ENCODE measurements around the gene SMARCD3.

SMARCD3 gene

DNA sequence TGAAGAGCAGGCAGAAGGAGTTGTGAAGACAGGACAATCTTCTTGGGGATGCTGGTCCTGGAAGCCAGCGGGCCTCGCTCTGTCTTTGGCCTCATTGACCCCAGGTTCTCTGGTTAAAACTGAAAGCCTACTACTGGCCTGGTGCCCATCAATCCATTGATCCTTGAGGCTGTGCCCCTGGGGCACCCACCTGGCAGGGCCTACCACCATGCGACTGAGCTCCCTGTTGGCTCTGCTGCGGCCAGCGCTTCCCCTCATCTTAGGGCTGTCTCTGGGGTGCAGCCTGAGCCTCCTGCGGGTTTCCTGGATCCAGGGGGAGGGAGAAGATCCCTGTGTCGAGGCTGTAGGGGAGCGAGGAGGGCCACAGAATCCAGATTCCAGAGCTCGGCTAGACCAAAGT lies 14.7 kb downstream of the SMARCD3 start:
- DNase-seq = no peak

GRCh38 chr7:151232917-151233701 lies 15.4 kb downstream of the SMARCD3 start:
- DNase-seq = no peak

DNA sequence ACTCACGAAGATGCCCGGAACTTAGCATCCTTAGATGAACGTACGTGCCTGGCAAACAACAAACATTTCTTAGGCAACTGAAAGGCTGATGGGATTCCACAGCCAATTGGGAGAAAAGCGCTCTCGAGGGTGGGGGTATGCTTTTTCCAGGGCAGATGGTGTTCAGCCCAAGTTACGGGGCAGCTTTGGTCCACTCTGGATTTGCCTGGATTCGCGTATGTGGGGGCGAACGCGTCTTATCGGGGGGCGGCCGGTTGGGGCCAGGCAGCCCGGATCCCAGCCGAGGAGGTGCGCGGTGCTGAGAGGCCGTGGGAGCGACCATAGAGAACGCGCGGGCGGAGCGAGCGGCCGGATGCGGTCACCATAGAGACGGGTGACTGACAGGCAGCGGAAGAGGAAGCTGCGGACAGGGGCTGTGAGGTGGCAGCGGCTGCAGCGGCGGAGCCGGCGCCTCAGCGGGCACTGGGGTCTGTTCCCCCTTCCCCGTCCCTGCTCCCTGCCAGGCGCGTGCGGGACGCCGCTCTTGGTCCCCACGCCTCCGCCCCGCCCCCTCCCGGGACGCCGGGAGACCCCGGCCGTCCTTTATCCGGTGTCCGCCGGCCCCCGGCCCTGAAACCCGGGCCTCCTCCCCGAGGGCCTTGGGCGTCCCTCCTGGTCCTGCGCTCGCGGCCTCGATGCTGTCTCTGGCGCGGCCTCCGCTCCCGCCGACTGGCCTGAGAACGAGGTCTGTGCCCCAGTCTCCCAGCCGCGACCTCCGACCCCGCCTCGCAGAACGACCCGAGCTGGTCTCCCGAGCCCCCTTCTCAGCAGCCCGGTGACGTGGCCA lies 16.2 kb downstream of the SMARCD3 start, which contains the start of gene CHPF2:
TSS of gene CHPF2 (plus strand) at position 393 of the 826 bp plus-strand sequence. CDS start 1,529 bp downstream, outside the sequence.
- DNase-seq = peak; percentile 51

- no peak for DNase-seq
Measured at GRCh38 chr7:151231080-151231479, 17.4 kb downstream of the SMARCD3 start.

GRCh38 chr7:151229249-151229648 lies 19.2 kb downstream of the SMARCD3 start:
- DNase-seq = no peak

DNA sequence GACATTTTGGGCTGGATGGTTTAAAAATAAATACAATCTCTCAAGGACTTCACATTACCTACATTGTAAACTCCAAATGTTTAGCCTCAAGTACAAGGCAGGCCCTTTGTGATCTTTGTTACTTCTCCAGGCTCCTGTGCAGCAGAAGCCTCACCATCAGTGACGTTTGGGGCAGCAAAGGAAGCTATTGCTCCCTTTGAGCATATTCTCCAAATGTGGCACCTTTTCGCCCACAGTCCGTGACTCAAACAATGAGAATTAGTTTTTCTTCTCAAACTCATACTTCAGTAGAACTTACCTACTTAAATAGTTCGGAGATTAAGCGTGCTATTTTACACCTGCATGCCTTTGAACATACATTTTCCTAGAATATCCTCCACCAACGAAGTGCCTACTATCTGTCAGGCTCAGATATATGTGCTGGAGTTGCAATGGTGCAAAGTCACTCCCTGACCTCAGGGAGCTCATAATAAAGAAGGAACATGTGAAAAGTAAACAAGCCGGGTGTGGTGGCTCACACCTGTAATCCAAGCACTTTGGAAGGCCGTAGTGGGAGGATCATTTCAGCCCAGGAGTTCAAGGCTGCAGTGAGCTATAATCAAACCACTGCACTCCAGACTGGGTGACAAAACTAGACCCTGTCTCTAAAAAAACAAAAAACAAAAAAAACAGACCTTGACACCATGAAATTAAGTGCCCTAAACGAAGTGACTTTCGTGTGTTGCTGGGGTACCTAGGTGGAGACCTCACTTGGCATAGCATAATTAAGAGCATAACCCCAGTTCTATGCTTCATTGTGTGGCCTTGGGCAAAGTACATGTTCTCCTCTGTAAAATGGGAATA lies 20.2 kb downstream of the SMARCD3 start:
- DNase-seq = no peak

GRCh38 chr7:151226875-151227782 lies 21.4 kb downstream of the SMARCD3 start, which contains the start of gene ABCF2:
Gene ABCF2, minus strand, starts transcription at chr7:151227205. Its CDS starts 747 bp downstream, at chr7:151226458.
- DNase-seq = peak; percentile 72

- no peak for DNase-seq
Measured at GRCh38 chr7:151226560-151226874, 22.0 kb downstream of the SMARCD3 start.

GRCh38 chr7:151225948-151226510 lies 22.5 kb downstream of the SMARCD3 start:
- peak; percentile 0 for DNase-seq

DNA sequence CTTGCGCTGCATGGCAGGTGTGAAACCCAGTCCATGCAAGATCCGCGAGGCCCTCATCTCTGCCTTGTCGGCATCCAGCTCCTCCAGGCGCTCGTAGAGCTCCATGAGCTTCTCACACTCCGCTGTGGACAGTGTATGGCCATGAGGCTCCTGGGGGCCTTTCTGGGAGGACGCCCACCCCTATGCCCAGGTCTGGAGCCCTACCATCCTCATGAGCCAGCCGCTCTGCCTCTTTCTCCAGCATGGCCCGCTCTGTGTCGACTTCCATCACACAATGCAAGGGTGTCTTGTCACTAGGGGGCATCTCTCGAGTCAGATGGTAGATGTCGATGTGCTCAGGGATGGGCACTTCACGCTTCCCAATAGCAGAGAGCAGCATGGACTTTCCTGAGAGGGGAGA lies 24.8 kb downstream of the SMARCD3 start:
- DNase-seq = no peak

DNA sequence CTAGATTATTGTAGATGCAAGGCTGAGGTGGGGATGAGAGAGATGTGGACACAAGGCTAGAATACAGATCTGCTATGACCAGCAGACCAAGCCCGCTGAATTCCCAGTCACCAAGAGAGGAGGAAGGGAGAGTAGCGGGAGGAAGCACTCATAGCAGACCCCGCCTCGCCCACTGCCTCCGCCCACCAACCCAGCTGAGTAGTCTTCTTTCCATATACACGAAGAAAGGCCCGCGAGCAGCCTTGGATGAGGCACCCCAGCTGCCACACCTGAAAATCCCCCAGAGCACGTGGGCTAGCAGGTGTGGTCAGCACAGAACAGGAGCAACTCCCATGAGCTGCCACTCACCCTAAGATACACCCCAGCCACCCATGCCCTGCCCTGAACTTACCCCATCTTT lies 30.3 kb downstream of the SMARCD3 start:
- no peak for DNase-seq

- no peak for DNase-seq
Measured at GRCh38 chr7:151215396-151215795, 33.1 kb downstream of the SMARCD3 start.

GRCh38 chr7:151213826-151214225 lies 34.7 kb downstream of the SMARCD3 start:
- DNase-seq = no peak

- DNase-seq = no peak
Measured at GRCh38 chr7:151212626-151213025, 35.9 kb downstream of the SMARCD3 start.

DNA sequence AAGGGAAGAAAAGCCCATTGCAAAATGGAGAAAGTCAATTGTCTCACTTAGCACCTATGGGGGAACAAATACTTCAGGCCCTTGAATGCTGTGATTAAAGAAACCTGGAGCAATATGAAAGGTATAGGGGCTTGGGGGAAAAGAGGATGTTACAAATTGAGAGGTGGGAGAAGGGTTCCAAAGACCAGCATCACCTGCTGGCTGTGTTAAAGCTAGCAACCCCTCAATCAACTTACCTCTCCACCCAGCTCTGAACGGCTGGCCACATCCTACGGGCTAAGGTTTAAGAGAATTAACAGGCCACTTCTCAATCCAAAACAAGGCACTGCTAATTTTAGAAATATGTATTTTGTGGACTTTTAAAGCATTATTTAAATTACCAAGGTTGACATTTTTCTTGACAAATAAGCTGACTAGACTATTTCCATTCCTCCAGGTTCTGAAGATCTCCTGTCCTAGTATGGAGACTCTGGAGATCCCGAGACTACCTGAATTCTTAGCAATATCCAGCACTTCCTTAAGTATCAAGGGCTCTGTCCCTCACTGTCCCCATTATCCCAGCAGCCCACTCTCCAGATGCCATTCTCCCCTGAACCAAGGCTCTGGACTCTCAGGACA lies 37.2 kb downstream of the SMARCD3 start:
- DNase-seq = no peak

DNA sequence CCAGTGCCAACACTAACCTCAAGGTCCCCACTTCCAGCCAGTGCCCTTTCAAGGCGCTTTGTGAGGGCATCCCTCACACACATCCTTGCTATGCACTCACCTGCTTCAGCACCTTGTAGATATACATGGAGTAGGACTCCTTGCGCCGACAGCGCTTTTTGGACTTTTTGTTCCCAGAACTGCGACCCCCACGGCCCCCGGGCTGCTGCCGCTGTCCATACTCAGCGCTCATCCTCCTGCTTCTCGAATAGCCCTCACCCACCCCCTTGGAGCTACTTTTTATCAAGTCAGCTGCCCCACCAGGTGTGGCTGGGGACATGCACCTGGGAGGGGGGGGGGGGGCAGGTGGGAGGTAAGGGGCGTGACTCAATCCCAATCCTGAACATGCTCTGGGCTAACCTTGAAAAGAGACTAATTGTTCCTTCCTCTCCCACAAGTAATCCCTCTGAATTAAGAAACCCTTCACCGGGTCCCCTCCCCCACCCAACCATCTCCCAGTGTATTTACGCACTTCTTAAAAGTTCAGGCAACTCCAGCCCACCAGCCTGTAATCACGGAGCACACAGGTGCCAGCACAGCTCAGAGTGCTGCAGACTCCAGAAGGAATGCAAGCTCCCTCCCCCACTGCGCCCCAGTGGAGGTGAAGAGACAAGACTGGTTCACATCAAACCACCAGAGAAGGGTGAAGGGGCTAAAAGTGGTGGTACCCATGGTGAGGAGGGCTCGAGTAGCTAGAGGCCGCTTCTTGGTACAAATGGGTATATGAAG lies 38.2 kb downstream of the SMARCD3 start, which contains the start of gene H2BK1:
TSS of gene H2BK1 (minus strand) at position 402 of the 768 bp plus-strand sequence. CDS start at position 232, 170 bp downstream.
- no peak for DNase-seq

DNA sequence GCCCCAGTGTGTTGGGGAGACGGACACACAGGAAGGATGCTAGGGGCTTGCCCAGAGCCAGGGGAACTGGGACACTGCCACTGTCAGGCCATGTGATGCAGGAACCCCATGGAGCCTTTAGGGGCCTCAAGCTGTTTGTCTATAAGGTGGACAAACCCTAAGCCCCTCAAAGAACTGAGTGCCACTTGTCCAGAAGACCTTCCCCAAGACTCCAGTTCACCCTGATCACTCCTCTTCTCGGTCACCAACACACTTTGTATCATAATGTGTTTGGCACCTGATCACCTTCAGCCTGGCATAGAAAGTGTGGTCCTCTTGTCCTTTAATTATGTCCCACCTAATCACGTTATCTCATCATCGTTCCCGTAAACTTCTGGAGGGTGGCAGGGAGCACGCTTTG lies 38.9 kb downstream of the SMARCD3 start:
- no peak for DNase-seq

- DNase-seq = no peak
Measured at GRCh38 chr7:151208253-151208862, 40.1 kb downstream of the SMARCD3 start.

DNA sequence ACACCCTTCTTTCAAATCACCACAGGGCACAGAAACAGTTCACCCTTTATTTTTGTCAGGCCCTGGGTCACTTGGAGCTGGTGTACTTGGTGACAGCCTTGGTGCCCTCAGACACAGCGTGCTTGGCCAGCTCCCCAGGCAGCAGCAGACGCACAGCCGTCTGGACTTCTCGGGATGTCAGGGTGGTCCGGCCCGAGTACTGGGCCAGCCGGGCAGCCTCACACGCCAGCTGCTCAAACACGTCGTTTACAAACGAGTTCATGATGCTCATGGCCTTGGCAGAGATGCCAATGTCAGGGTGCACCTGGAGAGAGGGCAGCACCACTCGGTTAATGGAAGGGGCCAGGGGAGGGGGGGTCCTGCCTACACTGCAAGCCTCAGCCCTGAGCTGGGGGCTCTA lies 40.7 kb downstream of the SMARCD3 start:
- DNase-seq = no peak

DNA sequence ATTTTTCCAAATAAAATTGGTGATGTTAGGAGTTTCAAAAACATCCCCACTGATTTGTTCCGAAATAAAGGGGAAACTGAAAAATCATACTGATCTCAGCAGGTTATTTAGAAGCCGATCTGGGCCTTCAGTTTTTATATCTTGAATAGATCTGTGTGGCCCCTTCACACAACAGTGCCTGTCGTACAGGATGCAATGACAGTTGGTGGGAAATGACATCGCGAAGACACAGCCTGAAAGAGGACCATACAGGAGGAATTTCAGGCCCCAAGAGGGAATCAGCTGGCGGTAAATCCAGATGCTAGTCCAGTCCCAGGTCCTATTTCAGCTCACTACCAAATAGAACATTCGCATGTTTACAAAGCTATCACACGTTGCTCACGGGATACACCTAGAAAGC lies 41.2 kb downstream of the SMARCD3 start:
- DNase-seq = no peak
